Activated CD8-positive, alpha-beta T cell treated with anti-CD3 and anti-CD28 coated beads, Interleukin-2, amount 10 ng/mL, durations not matched to agents 7 days and 5 days (primary cell): ENCODE measurements around the gene SPG7. TPM values are rescaled to one million over a fixed set of nuclear protein-coding genes. Genes with fewer than 3 reads are reported as not detected.

Experiments used
- ATAC-seq: fragments of 150-1000 bp; cut with Tn5 transposase; one replicate; pipeline ENCODE4 v1.10.0; 2021; ENCODE audit warnings: moderate library complexity
- CTCF ChIA-PET: fragments of 350-600 bp; sonication (Branson Sonifier 250); formaldehyde crosslinking; loops from one replicate; lab custom pipeline; 2021; ENCODE audit warnings: antibody characterized with exemption; lab: Charles Lee
- POLR2A ChIA-PET: fragments of 350-600 bp; sonication (Branson Sonifier 250); formaldehyde crosslinking; loops from one replicate; lab custom pipeline; 2021; ENCODE audit warnings: antibody characterized with exemption; lab: Charles Lee
- DNase-seq: peaks from one replicate; pipeline ENCODE4 v3.0.0-alpha.2; 2020
- H3K27ac Mint-ChIP-seq: one replicate; pipeline ENCODE4 v1.8.0; 2021; ENCODE audit warnings: mild to moderate bottlenecking, mixed read lengths
- H3K27me3 Mint-ChIP-seq: one replicate; pipeline ENCODE4 v1.8.0; 2021; ENCODE audit warnings: low read depth, mixed read lengths
- H3K36me3 Mint-ChIP-seq: one replicate; pipeline ENCODE4 v1.8.0; 2021; ENCODE audit warnings: low read depth, mixed read lengths
- H3K4me1 Mint-ChIP-seq: one replicate; pipeline ENCODE4 v1.8.0; 2021; ENCODE audit warnings: low read depth, mixed read lengths
- H3K4me3 Mint-ChIP-seq: one replicate; pipeline ENCODE4 v1.8.0; 2021; ENCODE audit warnings: mild to moderate bottlenecking, mixed read lengths
- H3K9me3 Mint-ChIP-seq: one replicate; pipeline ENCODE4 v1.8.0; 2022; ENCODE audit warnings: mixed read lengths; ENCODE audit not compliant: insufficient read depth
- total RNA-seq, 2 experiments: library from RNA; stranded (reverse); gene quantifications; one replicate each; pipeline ENCODE4 v1.2.3, GENCODE V29; 2021

SPG7 gene
- total RNA-seq, 2 experiments from 2014 or later, result 94.7 to 98.4 TPM

DNA sequence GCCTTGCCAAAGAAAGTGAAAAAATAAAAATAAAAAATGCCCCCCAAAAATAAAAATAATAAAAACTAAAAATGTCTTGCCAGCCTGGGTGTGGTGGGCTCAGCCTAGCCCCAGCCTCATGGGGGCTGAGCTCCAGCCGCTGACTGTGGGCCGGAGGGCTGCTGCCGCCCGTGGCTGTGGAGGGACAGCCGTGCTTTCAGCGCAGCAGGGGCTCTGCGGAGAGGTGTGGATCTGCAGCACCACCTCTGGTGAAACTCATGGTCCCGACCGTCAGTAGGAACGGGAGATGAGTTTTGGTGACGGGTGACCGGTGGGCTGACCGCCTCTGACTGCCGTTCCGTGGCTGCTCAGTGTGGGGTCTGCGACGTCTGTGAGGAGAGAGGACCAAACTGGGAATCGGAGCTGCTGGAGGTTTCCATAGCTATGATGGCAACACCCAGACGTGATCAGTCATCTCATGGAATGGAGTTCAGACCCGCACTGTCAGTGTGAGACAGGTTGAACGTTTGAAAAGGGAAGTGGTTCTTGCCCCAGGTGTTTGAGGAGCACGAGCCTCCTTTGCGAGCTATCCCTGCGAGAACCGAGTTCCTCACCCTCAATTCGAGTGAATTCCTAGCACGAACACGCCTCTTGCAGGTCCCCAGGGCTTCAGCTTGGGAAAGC is 40.3 kb downstream of the SPG7 start:
- peak overlapping the region; percentile 86 for H3K27ac Mint-ChIP-seq
- peaks cover 39% of the 10 kb centered on the region for H3K36me3 Mint-ChIP-seq
- no peaks in the 10 kb centered on the region for H3K27me3 Mint-ChIP-seq
- ChIA-PET POLR2A (interaction anchor here (0.6 to 2.1 kb wide), 11 partner anchors 8 to 331 kb away, joined by 3 to 9 read pairs (median 3); partner anchors contain the start of genes SPG7 and ZNF778), CTCF (interaction anchor here (1.4 to 1.9 kb wide), 5 partner anchors 8 to 151 kb away, joined by 3 to 9 read pairs (median 5); partner anchors contain the start of gene SPG7)
- peaks cover 24% of the 10 kb centered on the region for H3K4me1 Mint-ChIP-seq
- H3K9me3 Mint-ChIP-seq, result no peaks in the 10 kb centered on the region
- DNase-seq (no peak), ATAC-seq (peak; percentile 32)
- H3K4me3 Mint-ChIP-seq, result peak overlapping the region; percentile 4

DNA sequence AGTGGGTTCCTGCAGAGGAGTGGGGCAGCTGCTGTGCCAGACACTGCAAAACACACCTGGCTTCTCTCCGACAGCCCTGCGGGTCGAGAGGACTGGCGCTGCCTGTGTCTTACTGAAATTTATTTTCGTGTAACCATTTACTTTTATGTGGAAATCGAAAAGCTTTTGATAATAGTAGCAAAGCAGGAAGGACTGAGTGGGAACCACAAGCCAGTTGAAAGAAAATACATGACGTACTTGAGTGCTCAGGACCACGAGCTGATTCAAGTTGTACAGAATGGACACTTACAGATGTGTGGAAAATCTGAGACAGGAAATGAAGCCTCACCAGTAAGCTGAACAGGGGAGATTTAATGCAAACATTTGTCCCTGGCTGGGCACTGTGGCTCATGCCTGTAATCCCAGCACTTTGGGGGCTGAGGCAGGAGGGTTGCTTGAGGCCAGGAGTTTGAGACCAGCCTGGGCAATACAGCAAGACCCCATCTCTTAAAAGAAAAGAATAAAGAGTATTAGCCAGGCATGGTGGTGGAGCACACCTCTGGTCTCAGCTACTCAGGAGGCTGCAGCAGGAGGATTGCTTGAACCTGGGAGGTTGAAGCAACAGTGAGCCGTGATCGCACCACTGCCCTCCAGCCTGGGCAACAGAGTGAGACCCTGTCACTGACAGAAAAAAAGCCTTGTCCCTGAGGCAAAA is 41.0 kb downstream of the SPG7 start:
- ATAC-seq, result peak; percentile 87
- Mint-ChIP-seq H3K4me1 (peaks cover 24% of the 10 kb centered on the region), H3K9me3 (no peaks in the 10 kb centered on the region), H3K27ac (peak overlapping the region; percentile 86), H3K36me3 (peaks cover 39% of the 10 kb centered on the region), H3K27me3 (no peaks in the 10 kb centered on the region), H3K4me3 (peak overlapping the region; percentile 4)
- ChIA-PET POLR2A (interaction anchor here (0.6 to 2.1 kb wide), 12 partner anchors 8 to 332 kb away, joined by 3 to 9 read pairs (median 3); partner anchors contain the start of genes SPG7 and ZNF778), CTCF (interaction anchor here (0.9 to 1.9 kb wide), 6 partner anchors 8 to 151 kb away, joined by 3 to 9 read pairs (median 4); partner anchors contain the start of gene SPG7)
- DNase-seq, result peak; percentile 53

DNA sequence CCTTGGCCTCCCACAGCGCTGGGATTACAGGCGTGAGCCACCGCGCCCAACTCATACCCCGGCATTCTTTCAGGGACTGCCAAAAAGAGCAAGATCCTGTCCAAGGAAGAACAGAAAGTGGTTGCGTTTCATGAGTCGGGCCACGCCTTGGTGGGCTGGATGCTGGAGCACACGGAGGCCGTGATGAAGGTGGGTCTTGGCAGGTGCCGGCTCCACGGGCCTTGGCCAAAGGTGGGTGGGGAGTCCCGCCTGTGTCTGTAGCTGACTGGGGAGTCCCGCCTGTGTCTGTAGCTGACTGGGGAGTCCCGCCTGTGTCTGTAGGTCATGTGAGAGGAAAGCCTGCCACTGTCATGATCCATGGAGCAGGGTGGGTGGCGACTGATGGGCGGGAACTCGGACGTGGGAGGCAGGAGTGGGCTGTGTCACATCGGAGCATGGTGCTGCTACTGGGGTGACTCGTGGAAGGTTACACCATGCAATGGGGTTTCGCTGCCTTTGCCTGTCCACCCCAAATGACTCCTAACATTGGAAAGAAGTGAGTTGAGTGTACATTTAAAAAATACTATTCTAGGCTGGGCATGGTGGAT is 42.3 kb downstream of the SPG7 start:
- POLR2A ChIA-PET, result interaction anchor here (1.6 kb wide), 1 partner anchor 11 kb away, joined by 8 read pairs; no protein-coding TSS in a partner anchor
- Mint-ChIP-seq H3K27ac (no peak overlapping the region), H3K27me3 (no peaks in the 10 kb centered on the region), H3K36me3 (peaks cover 32% of the 10 kb centered on the region), H3K4me3 (no peak overlapping the region), H3K9me3 (no peaks in the 10 kb centered on the region), H3K4me1 (peaks cover 24% of the 10 kb centered on the region)
- CTCF ChIA-PET, result no interaction called here
- DNase-seq (no peak), ATAC-seq (no peak)

DNA sequence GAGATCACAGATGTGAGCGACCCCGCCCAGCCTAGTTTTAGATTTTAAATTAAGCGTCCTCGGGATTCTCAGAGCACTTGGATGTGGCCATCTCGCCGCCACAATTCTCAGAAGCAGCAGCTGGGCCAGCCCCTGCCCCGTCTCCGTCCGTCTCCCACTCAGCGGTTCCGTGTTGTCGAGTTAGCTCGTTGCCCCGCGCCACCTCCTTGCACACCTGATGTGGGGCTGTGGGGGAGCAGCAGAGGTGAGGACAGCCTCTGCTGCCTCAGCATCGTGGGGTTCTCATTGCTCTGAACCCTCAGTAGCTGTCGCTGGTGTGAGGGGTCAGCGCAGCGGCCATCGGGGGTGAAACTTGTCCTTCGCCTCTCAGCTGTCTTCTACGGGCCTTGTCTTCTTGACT is 44.1 kb downstream of the SPG7 start:
- no peak for DNase-seq
- no peak overlapping the region for H3K4me3 Mint-ChIP-seq
- CTCF ChIA-PET, result no interaction called here

DNA sequence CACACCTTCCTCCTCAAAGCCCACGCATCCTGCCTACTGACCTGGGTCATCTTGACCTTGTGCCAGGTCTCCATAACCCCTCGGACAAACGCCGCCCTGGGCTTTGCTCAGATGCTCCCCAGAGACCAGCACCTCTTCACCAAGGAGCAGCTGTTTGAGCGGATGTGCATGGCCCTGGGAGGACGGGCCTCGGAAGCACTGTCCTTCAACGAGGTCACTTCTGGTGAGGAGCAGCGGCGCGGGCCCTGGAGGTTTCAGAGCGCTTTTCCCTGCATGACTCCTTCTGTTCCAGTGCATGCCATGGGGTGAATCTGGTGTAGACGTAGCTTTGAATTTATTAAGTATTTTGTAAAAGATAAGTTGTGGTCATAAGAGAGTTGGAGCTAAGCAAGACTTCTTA is 44.7 kb downstream of the SPG7 start:
- peaks cover 41% of the 10 kb centered on the region for H3K4me1 Mint-ChIP-seq
- H3K36me3 Mint-ChIP-seq, result peaks cover 42% of the 10 kb centered on the region
- DNase-seq, result no peak
- H3K27me3 Mint-ChIP-seq, result no peaks in the 10 kb centered on the region
- POLR2A ChIA-PET, result interaction anchor here (0.7 kb wide), 1 partner anchor 438 kb away, joined by 3 read pairs; no protein-coding TSS in a partner anchor
- CTCF ChIA-PET, result no interaction called here
- ATAC-seq, result no peak
- H3K27ac Mint-ChIP-seq, result no peak overlapping the region
- H3K9me3 Mint-ChIP-seq, result no peaks in the 10 kb centered on the region
- H3K4me3 Mint-ChIP-seq, result no peak overlapping the region

More for the DNA sequence above, 44.1 kb downstream of the SPG7 start:
- H3K27ac Mint-ChIP-seq, result no peak overlapping the region
- no peaks in the 10 kb centered on the region for H3K27me3 Mint-ChIP-seq
- POLR2A ChIA-PET, result no interaction called here
- H3K36me3 Mint-ChIP-seq, result peaks cover 40% of the 10 kb centered on the region
- no peak for ATAC-seq
- no peaks in the 10 kb centered on the region for H3K9me3 Mint-ChIP-seq
- peaks cover 36% of the 10 kb centered on the region for H3K4me1 Mint-ChIP-seq

DNA sequence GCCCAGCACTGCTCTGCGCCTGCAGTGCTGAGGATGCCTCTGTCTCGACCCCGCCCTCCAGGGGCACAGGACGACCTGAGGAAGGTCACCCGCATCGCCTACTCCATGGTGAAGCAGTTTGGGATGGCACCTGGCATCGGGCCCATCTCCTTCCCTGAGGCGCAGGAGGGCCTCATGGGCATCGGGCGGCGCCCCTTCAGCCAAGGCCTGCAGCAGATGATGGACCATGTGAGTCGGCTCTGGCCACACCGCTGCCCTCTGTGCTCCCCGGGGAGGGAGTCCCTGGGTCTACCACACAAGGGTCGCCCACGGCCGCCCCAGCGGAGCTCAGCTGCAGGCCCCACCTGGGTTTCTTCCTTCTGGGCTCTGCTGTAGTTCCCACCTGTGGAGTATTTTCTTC is 45.5 kb downstream of the SPG7 start:
- H3K27ac Mint-ChIP-seq, result no peak overlapping the region
- ATAC-seq, result no peak
- H3K4me1 Mint-ChIP-seq, result peaks cover 33% of the 10 kb centered on the region
- DNase-seq, result no peak
- no peaks in the 10 kb centered on the region for H3K27me3 Mint-ChIP-seq
- CTCF ChIA-PET, result no interaction called here
- peaks cover 37% of the 10 kb centered on the region for H3K36me3 Mint-ChIP-seq
- POLR2A ChIA-PET, result no interaction called here
- no peak overlapping the region for H3K4me3 Mint-ChIP-seq
- no peaks in the 10 kb centered on the region for H3K9me3 Mint-ChIP-seq

DNA sequence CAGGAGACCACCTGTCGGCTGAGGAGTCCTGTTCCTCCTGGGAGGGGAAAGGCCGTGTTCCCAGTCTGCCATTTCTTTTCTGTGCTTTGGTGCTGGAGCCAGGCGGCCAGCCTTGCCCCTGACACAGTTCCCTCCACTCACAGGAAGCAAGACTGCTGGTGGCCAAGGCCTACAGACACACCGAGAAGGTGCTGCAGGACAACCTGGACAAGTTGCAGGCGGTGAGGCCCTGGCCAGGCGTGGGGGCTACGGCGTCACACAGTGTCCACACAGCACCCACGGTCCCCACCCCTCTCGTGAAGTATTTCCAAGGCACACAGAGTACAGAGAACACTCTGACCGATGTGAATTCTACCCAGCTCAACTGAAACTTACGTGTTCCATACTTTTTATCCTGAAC is 46.1 kb downstream of the SPG7 start:
- Mint-ChIP-seq H3K27me3 (no peaks in the 10 kb centered on the region), H3K4me3 (no peak overlapping the region), H3K4me1 (peaks cover 27% of the 10 kb centered on the region), H3K36me3 (peaks cover 33% of the 10 kb centered on the region), H3K9me3 (no peaks in the 10 kb centered on the region), H3K27ac (no peak overlapping the region)
- DNase-seq, result no peak
- ATAC-seq, result no peak
- ChIA-PET CTCF (no interaction called here), POLR2A (no interaction called here)

DNA sequence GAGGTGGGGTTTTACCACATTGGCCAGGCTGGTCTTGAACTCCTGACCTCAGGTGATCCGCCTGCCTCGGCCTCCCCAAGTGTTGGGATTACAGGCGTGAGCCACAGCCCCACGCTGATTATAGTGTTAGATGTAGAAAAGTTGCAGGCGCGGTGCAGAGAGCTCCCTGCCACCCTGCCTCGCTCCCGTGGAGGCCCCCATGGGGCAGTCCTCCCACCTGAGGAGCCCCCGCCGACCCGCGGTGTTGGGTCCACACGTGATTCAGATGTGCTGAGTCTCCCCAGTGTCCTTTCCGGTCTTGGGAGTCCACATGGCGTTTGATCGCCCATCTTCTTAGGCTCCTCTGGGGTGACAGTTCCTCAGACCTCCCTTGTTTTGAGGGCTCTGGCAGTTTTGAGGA is 47.1 kb downstream of the SPG7 start:
- ChIA-PET POLR2A (no interaction called here), CTCF (no interaction called here)
- Mint-ChIP-seq H3K27ac (no peak overlapping the region), H3K9me3 (no peaks in the 10 kb centered on the region), H3K4me1 (peaks cover 24% of the 10 kb centered on the region), H3K27me3 (no peaks in the 10 kb centered on the region), H3K4me3 (no peak overlapping the region), H3K36me3 (peaks cover 26% of the 10 kb centered on the region)
- ATAC-seq (no peak), DNase-seq (no peak)

DNA sequence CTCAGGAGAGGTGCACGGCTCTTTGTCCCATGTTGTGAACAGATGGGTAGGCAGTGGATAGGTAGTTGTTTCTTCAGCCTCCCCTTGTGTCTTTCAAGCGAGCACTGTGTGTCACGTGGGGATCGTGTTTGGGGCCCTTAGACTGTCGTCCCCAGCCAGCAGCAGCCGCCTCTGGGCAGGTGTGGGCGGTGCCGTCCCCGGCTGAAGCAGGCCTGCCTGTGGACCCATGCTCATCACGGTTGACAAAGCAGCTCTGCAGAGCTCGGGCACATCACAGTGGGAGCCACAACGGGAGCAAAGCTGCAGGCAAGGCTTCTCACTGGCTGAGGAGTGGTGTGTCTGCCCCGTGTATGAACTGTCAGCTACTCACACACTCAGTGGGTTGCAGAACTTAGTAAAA is 47.6 kb downstream of the SPG7 start:
- Mint-ChIP-seq H3K27ac (peak overlapping the region; percentile 7), H3K9me3 (no peaks in the 10 kb centered on the region), H3K36me3 (peaks cover 25% of the 10 kb centered on the region), H3K4me1 (peaks cover 23% of the 10 kb centered on the region), H3K27me3 (no peaks in the 10 kb centered on the region), H3K4me3 (no peak overlapping the region)
- ATAC-seq (no peak), DNase-seq (no peak)
- POLR2A ChIA-PET, result no interaction called here
- CTCF ChIA-PET, result no interaction called here

DNA sequence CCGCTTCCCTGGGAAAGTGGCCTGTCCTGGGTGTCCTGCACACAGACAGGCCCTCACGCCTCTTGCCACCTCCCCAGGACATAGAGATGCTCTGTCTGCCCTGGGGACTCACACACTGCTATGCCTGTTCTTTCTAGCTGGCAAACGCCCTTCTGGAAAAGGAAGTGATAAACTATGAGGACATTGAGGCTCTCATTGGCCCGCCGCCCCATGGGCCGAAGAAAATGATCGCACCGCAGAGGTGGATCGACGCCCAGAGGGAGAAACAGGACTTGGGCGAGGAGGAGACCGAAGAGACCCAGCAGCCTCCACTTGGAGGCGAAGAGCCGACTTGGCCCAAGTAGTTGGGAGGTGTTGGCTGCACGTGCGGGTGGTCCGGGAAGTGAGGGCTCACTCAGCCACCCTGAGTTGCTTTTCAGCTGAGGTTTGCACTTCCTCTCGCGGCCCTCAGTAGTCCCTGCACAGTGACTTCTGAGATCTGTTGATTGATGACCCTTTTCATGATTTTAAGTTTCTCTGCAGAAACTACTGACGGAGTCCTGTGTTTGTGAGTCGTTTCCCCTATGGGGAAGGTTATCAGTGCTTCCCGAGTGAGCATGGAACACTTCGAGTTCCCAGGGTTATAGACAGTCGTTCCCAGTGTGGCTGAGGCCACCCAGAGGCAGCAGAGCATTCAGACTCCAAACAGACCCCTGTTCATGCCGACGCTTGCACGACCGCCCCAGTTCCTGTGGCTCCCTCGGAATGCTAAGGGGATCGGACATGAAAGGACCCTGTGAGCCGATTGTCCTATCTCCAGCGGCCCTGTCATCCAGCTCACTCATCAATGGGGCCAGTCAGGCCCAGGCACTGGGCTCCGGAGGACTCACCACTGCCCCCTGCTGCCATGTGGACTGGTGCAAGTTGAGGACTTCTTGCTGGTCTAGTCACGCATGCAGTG is 48.8 kb downstream of the SPG7 start:
- peak; percentile 88 for DNase-seq
- H3K27ac Mint-ChIP-seq, result peak overlapping the region; percentile 74
- peaks cover 29% of the 10 kb centered on the region for H3K4me1 Mint-ChIP-seq
- no peak overlapping the region for H3K4me3 Mint-ChIP-seq
- ChIA-PET POLR2A (interaction anchor here (0.9 kb wide), 1 partner anchor 8 kb away, joined by 3 read pairs; no protein-coding TSS in a partner anchor), CTCF (interaction anchor here (0.6 to 2.4 kb wide), 11 partner anchors 8 to 310 kb away, joined by 3 to 8 read pairs (median 3); no protein-coding TSS in a partner anchor)
- ATAC-seq, result peak; percentile 46
- no peaks in the 10 kb centered on the region for H3K9me3 Mint-ChIP-seq
- H3K36me3 Mint-ChIP-seq, result peaks cover 31% of the 10 kb centered on the region
- no peaks in the 10 kb centered on the region for H3K27me3 Mint-ChIP-seq
